GM19043 (cell line): ENCODE measurements around the gene SLC6A1.

Experiments used
- ATAC-seq: cut with Tn5 transposase; IDR thresholded peaks from one replicate; pipeline ENCODE4 v1.9.1; 2021; ENCODE audit warnings: low read depth; ENCODE audit not compliant: unreplicated experiment

SLC6A1 gene

GRCh38 chr3:10992017-10992942, at the start of gene SLC6A1:
TSS of gene SLC6A1 (plus strand) at chr3:10992748. CDS start at chr3:11017212, 24,464 bp downstream.
- no peak for ATAC-seq

GRCh38 chr3:10944866-10945265, 47.7 kb upstream of the SLC6A1 start:
- ATAC-seq: no peak

- ATAC-seq: no peak
These were observed 46.8 kb upstream of the SLC6A1 start for GRCh38 chr3:10945683-10946287.

GRCh38 chr3:10946526-10946925, 46.0 kb upstream of the SLC6A1 start:
- no peak for ATAC-seq

DNA sequence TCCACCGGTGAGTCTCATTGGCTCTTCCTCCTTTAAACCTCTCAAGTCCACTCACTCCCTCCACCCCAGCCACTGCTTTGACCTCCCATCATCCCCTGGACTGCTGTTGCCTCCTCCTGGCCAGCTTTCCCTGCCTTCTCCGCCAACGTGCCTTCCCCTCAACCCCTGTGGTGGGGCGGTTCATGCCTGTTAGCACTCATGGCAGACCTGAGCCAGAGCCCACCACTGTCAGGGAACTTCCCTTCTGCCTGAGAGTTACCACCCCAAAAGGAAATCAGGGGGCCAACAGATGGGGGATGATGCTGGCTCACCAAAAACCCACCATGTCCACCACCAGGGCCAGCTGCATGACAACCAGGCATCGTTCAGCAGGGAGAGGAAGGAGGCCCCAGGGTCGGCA, 44.2 kb upstream of the SLC6A1 start:
- ATAC-seq: no peak

GRCh38 chr3:10949197-10949596, 43.4 kb upstream of the SLC6A1 start:
- no peak for ATAC-seq

DNA sequence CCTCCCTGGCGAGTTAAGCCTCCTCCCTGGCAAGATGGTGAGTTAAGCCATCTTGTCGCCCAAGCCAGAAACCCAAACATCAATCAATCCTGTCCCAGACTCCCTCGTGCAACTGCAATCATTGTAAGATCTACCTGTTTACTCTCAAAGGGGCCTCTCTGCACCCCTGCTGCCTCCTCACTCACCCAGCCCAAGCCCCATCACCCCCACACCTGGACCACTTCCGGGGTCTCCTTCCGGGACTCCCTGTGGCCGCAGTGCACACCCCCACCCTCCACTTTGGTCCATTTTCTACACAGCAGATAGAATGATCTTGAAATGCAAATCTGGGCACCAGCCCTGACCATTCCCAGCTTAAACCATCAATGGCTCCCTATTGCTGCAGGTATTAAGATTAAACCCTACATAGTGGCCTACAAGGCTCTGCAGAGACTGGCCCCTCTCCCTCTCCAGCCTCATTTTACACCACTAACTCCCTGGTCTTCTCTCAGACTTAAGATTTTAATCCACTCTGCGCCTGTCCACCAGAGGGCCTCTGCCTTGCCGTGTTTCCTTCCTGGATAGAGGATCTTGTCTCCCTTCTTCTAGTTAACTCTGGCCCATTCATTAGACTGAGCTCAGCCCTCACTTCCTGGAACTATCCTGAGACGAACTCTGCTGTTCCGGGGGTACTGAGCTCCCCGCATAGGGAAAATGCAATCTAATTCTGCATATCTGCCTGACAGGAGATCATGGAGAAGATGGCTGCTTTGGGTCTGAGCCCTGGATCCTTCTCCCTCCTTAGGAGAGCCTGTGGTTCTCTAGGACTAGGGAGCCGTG, 41.9 kb upstream of the SLC6A1 start:
- no peak for ATAC-seq

GRCh38 chr3:10951295-10951926, 41.1 kb upstream of the SLC6A1 start:
- ATAC-seq: no peak

GRCh38 chr3:10952525-10952924, 40.0 kb upstream of the SLC6A1 start:
- ATAC-seq: no peak

DNA sequence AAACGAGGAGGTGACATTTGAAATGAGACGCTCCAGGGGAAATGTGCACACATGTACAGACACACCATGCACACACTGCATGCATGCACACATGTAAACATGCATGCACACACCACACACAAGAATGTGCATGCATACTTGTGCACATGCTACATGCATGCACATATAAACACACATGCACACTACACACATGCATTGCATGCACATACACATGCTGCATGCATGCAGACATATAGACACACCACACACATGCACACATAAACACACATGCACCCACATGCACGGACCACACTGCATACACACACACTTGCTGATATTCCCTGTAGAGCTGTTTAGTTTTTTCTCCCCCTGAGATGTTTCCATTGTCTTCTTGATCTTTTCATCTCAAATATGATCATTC, 37.8 kb upstream of the SLC6A1 start:
- ATAC-seq: no peak

GRCh38 chr3:10955711-10956453, 36.7 kb upstream of the SLC6A1 start:
- ATAC-seq: no peak

- ATAC-seq: no peak
These were observed 36.0 kb upstream of the SLC6A1 start for GRCh38 chr3:10956531-10956930.

GRCh38 chr3:10956986-10957385, 35.6 kb upstream of the SLC6A1 start:
- ATAC-seq: no peak

DNA sequence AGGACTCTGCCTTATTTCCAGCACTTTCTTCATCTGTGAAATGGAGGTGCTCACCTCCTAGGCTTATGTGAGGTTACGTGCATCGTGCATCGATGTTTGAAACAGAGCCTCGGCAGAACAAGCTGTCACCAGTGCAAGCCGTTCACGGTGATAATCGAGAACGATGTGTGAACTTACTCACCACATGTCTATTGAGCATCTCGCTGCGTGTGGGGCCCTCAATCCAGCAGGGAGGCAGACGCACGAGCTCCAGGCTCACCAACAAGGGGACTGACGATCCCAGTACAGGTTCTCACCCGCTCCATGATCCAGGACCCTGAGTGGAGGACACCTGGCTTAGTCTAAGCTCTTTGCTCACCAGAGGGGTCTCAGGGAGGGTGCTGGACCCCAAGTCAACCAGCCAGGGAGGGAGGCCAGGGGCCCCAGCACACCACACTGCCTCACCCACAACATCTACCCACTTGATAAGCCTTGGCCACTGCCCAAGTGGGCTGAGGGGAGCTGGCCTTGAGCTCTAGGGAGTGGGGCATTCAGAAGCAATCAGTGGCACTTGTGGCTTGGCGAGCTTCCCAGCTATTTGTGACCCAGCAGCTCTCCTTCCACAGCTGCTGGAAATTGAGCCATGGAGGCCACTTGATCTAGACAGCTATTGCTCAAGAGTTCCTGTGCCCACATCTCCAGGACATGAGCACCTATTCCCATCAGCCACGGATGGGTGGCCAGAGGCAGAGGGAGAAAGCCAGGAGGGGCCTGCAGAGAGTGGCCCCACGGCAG, 34.4 kb upstream of the SLC6A1 start:
- no peak for ATAC-seq

DNA sequence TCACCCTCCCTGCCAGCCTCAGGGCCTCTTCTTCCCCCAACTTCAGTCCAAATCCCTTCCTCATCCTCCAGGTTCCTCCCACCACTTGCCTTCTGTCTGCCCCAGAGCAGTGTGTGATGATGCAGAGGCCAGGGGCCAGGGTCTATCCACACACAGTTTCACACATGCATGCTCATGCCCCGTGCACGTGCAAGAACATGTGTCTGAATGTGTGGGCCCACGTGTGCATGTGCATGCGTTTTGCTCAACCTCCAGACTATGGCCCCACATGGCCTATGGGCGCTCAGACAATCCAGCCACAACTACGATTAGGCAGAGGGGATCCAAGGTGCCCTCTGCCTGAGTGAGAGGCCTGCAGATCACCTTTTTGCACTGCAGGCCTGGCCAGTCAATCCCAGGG, 32.3 kb upstream of the SLC6A1 start:
- no peak for ATAC-seq

GRCh38 chr3:10961921-10962320, 30.6 kb upstream of the SLC6A1 start:
- no peak for ATAC-seq

GRCh38 chr3:10962481-10963036, 30.0 kb upstream of the SLC6A1 start:
- no peak for ATAC-seq

DNA sequence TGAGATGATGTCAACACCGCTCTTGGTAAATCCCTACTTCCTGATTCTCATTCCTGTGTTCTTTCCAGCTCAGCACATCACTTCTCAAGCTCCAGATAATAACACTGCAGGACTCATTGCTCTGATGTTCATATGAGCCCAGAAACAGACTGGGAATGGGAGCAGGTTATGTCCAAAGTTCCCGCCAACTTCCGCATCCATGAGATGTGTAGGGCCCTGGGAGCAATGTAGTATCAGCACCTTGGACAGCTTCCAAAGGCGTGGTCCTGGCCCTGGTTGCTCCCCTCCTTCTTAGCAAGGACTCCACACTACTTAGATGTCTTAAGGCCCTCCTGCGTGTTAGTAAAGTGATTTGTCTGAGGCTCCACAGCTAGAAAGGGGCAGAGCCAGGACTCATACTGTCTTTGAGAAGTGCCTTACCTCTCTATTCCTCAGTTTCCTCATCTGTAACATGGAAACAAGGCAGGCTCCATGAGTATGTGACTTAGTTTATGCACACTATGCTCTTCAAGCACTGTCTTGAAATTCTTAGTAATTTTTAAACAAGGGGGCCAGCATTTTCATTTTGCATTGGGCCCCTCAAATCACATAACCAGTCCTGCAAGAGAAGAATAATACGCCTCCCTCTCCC, 27.9 kb upstream of the SLC6A1 start:
- no peak for ATAC-seq
